Measurements from ENCODE around the gene CEP72.
"Not testable (repeated sequence)": the region's sequence is repeated elsewhere in the genome, so short reads cannot be mapped to it uniquely, and the experiment has no call there.

CEP72 gene

GRCh38 chr5:670396-671270, 58.5 kb downstream of the CEP72 start:
- no peak for DNase-seq (ENCODE audit: low read depth in 2 of 2, low spot score in 1 of 2)

- peak in 1 of 2 donors; percentile 46 for DNase-seq (ENCODE audit: low read depth in 2 of 2, low spot score in 1 of 2)
Measured at GRCh38 chr5:671459-672328, 59.6 kb downstream of the CEP72 start.

GRCh38 chr5:672329-673160, 60.4 kb downstream of the CEP72 start:
- DNase-seq (ENCODE audit: low read depth in 2 of 2, low spot score in 1 of 2) = peak; percentile 33 to 58

GRCh38 chr5:673161-673830, 61.2 kb downstream of the CEP72 start:
- DNase-seq (ENCODE audit: low read depth in 2 of 2, low spot score in 1 of 2) = no peak

GRCh38 chr5:673831-674629, 61.9 kb downstream of the CEP72 start:
- DNase-seq (ENCODE audit: low read depth in 2 of 2, low spot score in 1 of 2) = no peak

- DNase-seq (ENCODE audit: low read depth in 2 of 2, low spot score in 1 of 2) = no peak
Measured at GRCh38 chr5:674630-675011, 62.5 kb downstream of the CEP72 start.

- no peak for DNase-seq (ENCODE audit: low read depth in 2 of 2, low spot score in 1 of 2)
Measured at GRCh38 chr5:675111-675870, 63.2 kb downstream of the CEP72 start.

- no peak for DNase-seq (ENCODE audit: low read depth in 2 of 2, low spot score in 1 of 2)
Measured at GRCh38 chr5:675871-676698, 63.9 kb downstream of the CEP72 start.

- DNase-seq (ENCODE audit: low read depth in 2 of 2, low spot score in 1 of 2) = no peak
Measured at GRCh38 chr5:676699-677076, 64.5 kb downstream of the CEP72 start.

GRCh38 chr5:677131-678101, 65.3 kb downstream of the CEP72 start:
- no peak for DNase-seq (ENCODE audit: low read depth in 2 of 2, low spot score in 1 of 2)

- not testable (repeated sequence) for DNase-seq (ENCODE audit: low read depth in 2 of 2, low spot score in 1 of 2)
Measured at GRCh38 chr5:678521-678920, 66.4 kb downstream of the CEP72 start.

- not testable (repeated sequence) for DNase-seq (ENCODE audit: low read depth in 2 of 2, low spot score in 1 of 2)
Measured at GRCh38 chr5:679166-679895, 67.2 kb downstream of the CEP72 start.

GRCh38 chr5:680118-680795, 68.1 kb downstream of the CEP72 start:
- DNase-seq (ENCODE audit: low read depth in 2 of 2, low spot score in 1 of 2) = not testable (repeated sequence)

GRCh38 chr5:680836-681235, 68.7 kb downstream of the CEP72 start:
- not testable (repeated sequence) for DNase-seq (ENCODE audit: low read depth in 2 of 2, low spot score in 1 of 2)

GRCh38 chr5:681317-682191, 69.4 kb downstream of the CEP72 start:
- not testable (repeated sequence) for DNase-seq (ENCODE audit: low read depth in 2 of 2, low spot score in 1 of 2)

All from stimulated activated CD8-positive, alpha-beta memory T cell treated with anti-CD3 and anti-CD28 coated beads, Interleukin-4, amount 100 ng/mL, for 1 hour (primary cell).